B cell (primary cell): Measurements from ENCODE around the gene MLIP. TPM values are rescaled to one million over a fixed set of nuclear protein-coding genes. Genes with fewer than 3 reads are reported as not detected.
"Not testable (repeated sequence)": the region's sequence is repeated elsewhere in the genome, so short reads cannot be mapped to it uniquely, and the experiment has no call there.

Source experiments
- ATAC-seq: fragments of 200-7000 bp; cut with Tn5 transposase; one replicate; pipeline ENCODE4 v1.10.0; 2021; ENCODE audit warnings: low read depth, mild to moderate bottlenecking, moderate number of reproducible peaks, moderate library complexity
- CTCF ChIA-PET: fragments of 350-600 bp; sonication (Branson Sonifier 250); formaldehyde crosslinking; loops from one replicate; lab custom pipeline; 2021; ENCODE audit warnings: antibody characterized with exemption, inconsistent platforms; lab: Charles Lee
- POLR2A ChIA-PET: fragments of 350-600 bp; sonication (Branson Sonifier 250); formaldehyde crosslinking; loops from one replicate; lab custom pipeline; 2021; ENCODE audit warnings: antibody characterized with exemption; lab: Charles Lee
- DNase-seq: peaks from one replicate; pipeline ENCODE4 v3.0.0; 2013
- H2AFZ ChIP-seq: 2 replicates; pipeline ENCODE4 v1.6.1; 2012; ENCODE audit warnings: mild to moderate bottlenecking, low read depth, low read length; ENCODE audit not compliant: insufficient read depth, poor library complexity, severe bottlenecking
- H3K27ac ChIP-seq, 2 donors: 1 replicate in 1 of 2; 2 replicates in 1 of 2; pipeline ENCODE4 v1.5.1; 2012 to 2013; ENCODE audit warnings: low read length in 2 of 2, mild to moderate bottlenecking in 2 of 2, moderate library complexity in 1 of 2
- H3K27me3 ChIP-seq, 4 experiments: fragments of 200-600 bp in 1 of 4; sonication (generic) in 1 of 4; replicated peaks in 1 of 4; 1 replicate in 2 of 4; 2 replicates in 2 of 4; pipeline versions ENCODE4 v1.6.1 to v1.7.0; 2013 to 2016; ENCODE audit warnings: low read length in 3 of 4, mild to moderate bottlenecking in 2 of 4, mixed read lengths in 1 of 4, moderate library complexity in 1 of 4; ENCODE audit not compliant: insufficient read depth in 4 of 4, control insufficient read depth in 3 of 4; ENCODE audit errors: control extremely low read depth in 1 of 4
- H3K36me3 ChIP-seq, 2 experiments: replicated peaks in 1 of 2; 1 replicate in 1 of 2; 2 replicates in 1 of 2; pipeline versions ENCODE4 v1.6.1 to v1.7.1; 2013; ENCODE audit warnings: low read length in 1 of 2; ENCODE audit not compliant: insufficient read depth in 2 of 2, control insufficient read depth in 1 of 2; ENCODE audit errors: control extremely low read depth in 1 of 2, extremely low read depth in 1 of 2
- H3K4me1 ChIP-seq, 2 donors: fragments of 200-600 bp in 1 of 2; sonication (generic) in 1 of 2; 1 replicate in 1 of 2; 2 replicates in 1 of 2; pipeline versions ENCODE4 v1.5.1 to v1.6.1; 2013 to 2017; ENCODE audit warnings: low read length in 2 of 2; ENCODE audit not compliant: control insufficient read depth in 2 of 2, insufficient read depth in 2 of 2
- H3K4me2 ChIP-seq: replicated peaks from 2 replicates; pipeline ENCODE3; 2012; ENCODE audit warnings: mild to moderate bottlenecking, low read depth, low read length; ENCODE audit not compliant: poor library complexity, severe bottlenecking
- H3K4me3 ChIP-seq, 5 experiments: fragments of 200-600 bp in 1 of 5; sonication (generic) in 1 of 5; 1 replicate in 3 of 5; 2 replicates in 2 of 5; pipeline versions ENCODE4 v1.5.1 to v1.7.0; 2011 to 2016; ENCODE audit warnings: low read length in 4 of 5, mild to moderate bottlenecking in 4 of 5, low read depth in 2 of 5, control low read depth in 1 of 5, moderate library complexity in 1 of 5; ENCODE audit not compliant: insufficient read depth in 1 of 5; ENCODE audit errors: control extremely low read depth in 1 of 5, extremely low read depth in 1 of 5
- H3K79me2 ChIP-seq: fragments of 200-600 bp; sonication (generic); one replicate; pipeline ENCODE4 v1.6.0; 2016; ENCODE audit warnings: low read length; ENCODE audit not compliant: control insufficient read depth, insufficient read depth
- H3K9ac ChIP-seq: fragments of 200-600 bp; sonication (generic); 2 replicates; pipeline ENCODE4 v1.6.1; 2017; ENCODE audit warnings: mild to moderate bottlenecking, low read length, moderate library complexity
- H3K9me3 ChIP-seq, 3 donors: one replicate each; pipeline versions ENCODE4 v1.6.1 to v1.7.1; 2013; ENCODE audit warnings: low read length in 2 of 3; ENCODE audit not compliant: control insufficient read depth in 2 of 3, insufficient read depth in 1 of 3; ENCODE audit errors: control extremely low read depth in 1 of 3
- H4K20me1 ChIP-seq: 2 replicates; pipeline ENCODE4 v1.6.0; 2012; ENCODE audit warnings: mild to moderate bottlenecking, low read length; ENCODE audit not compliant: insufficient read depth, control insufficient read depth, poor library complexity, severe bottlenecking
- H3K27ac Mint-ChIP-seq: one replicate; pipeline ENCODE4 v1.8.0; 2021; ENCODE audit warnings: mixed read lengths
- H3K27me3 Mint-ChIP-seq: one replicate; pipeline ENCODE4 v1.8.0; 2021; ENCODE audit warnings: mixed read lengths
- H3K4me1 Mint-ChIP-seq: one replicate; pipeline ENCODE4 v1.8.0; 2021; ENCODE audit warnings: mixed read lengths
- H3K4me3 Mint-ChIP-seq: one replicate; pipeline ENCODE4 v1.8.0; 2021; ENCODE audit warnings: mixed read lengths
- H3K9me3 Mint-ChIP-seq: one replicate; pipeline ENCODE4 v1.8.0; 2022; ENCODE audit warnings: mixed read lengths; ENCODE audit not compliant: insufficient read depth
- EZH2 ChIP-seq: IDR thresholded peaks from 2 replicates; pipeline ENCODE4 v1.6.1; 2012; ENCODE audit warnings: borderline replicate concordance, low read depth, mild to moderate bottlenecking, moderate library complexity, low read length; ENCODE audit not compliant: insufficient read depth, poor library complexity, severe bottlenecking
- WGBS: methylation state at CpG from one replicate; pipeline ENCODE4 v1.1.5; 2013; ENCODE audit warnings: missing lambda C conversion rate; ENCODE audit not compliant: insufficient coverage; 5-methylcytosine and 5-hydroxymethylcytosine counted together
- intact Hi-C: fragments of 100-400 bp; cut with micrococcal nuclease; formaldehyde crosslinking; loops from one replicate; pipeline ENCODE4 v1.10.0; 2022
- polyA plus RNA-seq: library from polyadenylated mRNA; depleted of rRNA; stranded (reverse); fragments of >200 nt; gene quantifications from 2 replicates; pipeline ENCODE4 v1.2.3, GENCODE V29; 2012
- total RNA-seq, 2 donors: library from RNA; stranded (reverse); fragments of 120-200 nt in 1 of 2; gene quantifications; 1 replicate in 1 of 2; 2 replicates in 1 of 2; pipeline versions ENCODE4 v1.2.3 to v1.2.4, GENCODE V29; 2013 to 2022
- TF ChIP-seq, protein P1 (sequence below): fragments of 200-600 bp; IDR thresholded peaks from one replicate; pipeline ENCODE4 v1.8.0; 2022; ENCODE audit warnings: antibody characterized with exemption, mild to moderate bottlenecking

Gene MLIP
- total and polyA plus RNA-seq, 2 donors (not counting 1 experiment from before 2014, with no cell fraction given): not detected

DNA sequence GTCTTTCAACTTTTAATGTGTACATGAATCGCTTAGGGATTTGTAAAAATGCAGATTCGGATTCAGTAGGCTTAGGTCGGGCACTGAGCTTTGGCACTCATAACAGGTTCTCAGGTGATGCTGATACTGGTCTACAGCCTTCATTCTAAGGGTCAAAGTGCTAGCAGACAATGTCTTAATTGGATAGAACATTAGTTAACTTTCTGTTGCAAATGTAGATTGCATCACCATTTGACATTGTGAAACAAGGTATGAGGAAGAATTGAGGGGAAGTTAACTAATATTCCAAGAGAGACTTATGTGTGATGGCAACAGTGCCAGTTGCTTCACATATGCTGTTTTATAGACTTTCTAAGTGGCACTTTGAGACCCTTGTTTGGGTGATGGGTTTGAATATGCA lies 86.9 kb downstream of the MLIP start:
- DNase-seq (no peak), ATAC-seq (no peak)
- Histone ChIP-seq H3K9me3 (no peaks in the 10 kb centered on the region), H2AFZ (no peak overlapping the region), H3K4me3 (no peak overlapping the region), H3K79me2 (no peaks in the 10 kb centered on the region), H3K27ac (no peak overlapping the region), H3K4me2 (no peak overlapping the region), H3K4me1 (no peaks in the 10 kb centered on the region), H3K36me3 (no peaks in the 10 kb centered on the region), H3K27me3 (no peaks in the 10 kb centered on the region), H4K20me1 (no peaks in the 10 kb centered on the region), H3K9ac (no peak overlapping the region)
- Mint-ChIP-seq H3K4me1 (no peaks in the 10 kb centered on the region), H3K27me3 (no peaks in the 10 kb centered on the region), H3K9me3 (peaks cover 2% of the 10 kb centered on the region), H3K4me3 (no peak overlapping the region), H3K27ac (no peak overlapping the region)
- intact Hi-C loops: no loop called here
- ChIA-PET CTCF (no interaction called here), POLR2A (no interaction called here)
- TF ChIP-seq, protein P1, sequence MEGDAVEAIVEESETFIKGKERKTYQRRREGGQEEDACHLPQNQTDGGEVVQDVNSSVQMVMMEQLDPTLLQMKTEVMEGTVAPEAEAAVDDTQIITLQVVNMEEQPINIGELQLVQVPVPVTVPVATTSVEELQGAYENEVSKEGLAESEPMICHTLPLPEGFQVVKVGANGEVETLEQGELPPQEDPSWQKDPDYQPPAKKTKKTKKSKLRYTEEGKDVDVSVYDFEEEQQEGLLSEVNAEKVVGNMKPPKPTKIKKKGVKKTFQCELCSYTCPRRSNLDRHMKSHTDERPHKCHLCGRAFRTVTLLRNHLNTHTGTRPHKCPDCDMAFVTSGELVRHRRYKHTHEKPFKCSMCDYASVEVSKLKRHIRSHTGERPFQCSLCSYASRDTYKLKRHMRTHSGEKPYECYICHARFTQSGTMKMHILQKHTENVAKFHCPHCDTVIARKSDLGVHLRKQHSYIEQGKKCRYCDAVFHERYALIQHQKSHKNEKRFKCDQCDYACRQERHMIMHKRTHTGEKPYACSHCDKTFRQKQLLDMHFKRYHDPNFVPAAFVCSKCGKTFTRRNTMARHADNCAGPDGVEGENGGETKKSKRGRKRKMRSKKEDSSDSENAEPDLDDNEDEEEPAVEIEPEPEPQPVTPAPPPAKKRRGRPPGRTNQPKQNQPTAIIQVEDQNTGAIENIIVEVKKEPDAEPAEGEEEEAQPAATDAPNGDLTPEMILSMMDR: no peak
- TF ChIP-seq EZH2: no peak
- WGBS: 89% methylated on average over 3 of the region's 3 CpGs

DNA sequence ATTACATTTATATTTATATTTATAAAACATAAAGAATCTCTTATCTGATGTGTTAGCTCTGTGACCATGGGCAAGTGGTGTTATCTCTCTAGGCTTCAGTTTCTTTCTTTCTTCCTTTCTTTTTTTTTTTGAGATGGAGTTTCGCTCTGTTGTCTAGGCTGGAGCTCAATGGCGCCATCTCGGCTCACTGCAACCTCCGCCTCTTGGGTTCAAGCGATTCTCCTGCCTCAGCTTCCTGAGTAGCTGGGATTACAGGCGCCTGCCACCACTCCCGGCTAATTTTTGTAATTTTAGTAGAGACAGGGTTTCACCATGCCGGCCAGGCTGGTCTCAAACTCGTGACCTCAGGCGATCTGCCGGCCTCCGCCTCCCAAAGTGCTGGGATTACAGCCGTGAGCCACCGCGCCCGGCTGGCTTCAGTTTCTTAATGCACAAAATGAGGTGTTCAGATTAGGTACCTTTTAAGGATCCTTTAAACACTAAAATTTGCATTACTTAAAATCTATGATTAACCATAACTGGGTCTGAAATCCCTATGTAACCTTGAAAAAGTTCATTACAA lies 92.3 kb downstream of the MLIP start:
- H3K4me3 Mint-ChIP-seq, H3K27me3 ChIP-seq, CTCF ChIA-PET, POLR2A ChIA-PET, H3K4me1 Mint-ChIP-seq, DNase-seq, H3K27me3 Mint-ChIP-seq, H2AFZ ChIP-seq, intact Hi-C loops, H3K4me3 ChIP-seq, H3K9me3 Mint-ChIP-seq, H3K9ac ChIP-seq, H3K9me3 ChIP-seq, H3K36me3 ChIP-seq, H3K4me1 ChIP-seq, H3K4me2 ChIP-seq, H3K27ac Mint-ChIP-seq, ATAC-seq, H3K27ac ChIP-seq, H4K20me1 ChIP-seq, H3K79me2 ChIP-seq: not testable (repeated sequence)
- 92% methylated on average over 9 of the region's 16 CpGs for WGBS
